HepG2 (cell line): ENCODE results near the gene RNFT2. TPM values are rescaled to one million over a fixed set of nuclear protein-coding genes. Genes with fewer than 3 reads are reported as not detected.
A peak's percentile ranks its signal among the peaks of the same experiment; 100 is the strongest.

Source experiments
- ATAC-seq: fragments of 200-7000 bp; cut with Tn5 transposase; 3 replicates; pipeline ENCODE4 v1.9.1; 2020; ENCODE audit warnings: mild to moderate bottlenecking, moderate library complexity
- BruUV-seq: library from RNA; stranded (reverse); fragments of 400-500 nt; replicated peaks from 2 replicates; lab custom pipeline; 2021; lab: Mats Ljungman, UMichigan
- CTCF ChIA-PET: fragments of 300-600 bp; formaldehyde crosslinking; extraction: SDS; loops from one replicate; lab custom pipeline; 2021; ENCODE audit warnings: low total read pairs, inconsistent platforms, low intra/inter-chr PET ratio; lab: Yijun Ruan, JAX
- POLR2A ChIA-PET: fragments of 350-600 bp; sonication (Branson Sonifier 250); formaldehyde crosslinking; loops from one replicate; lab custom pipeline; 2020; ENCODE audit warnings: antibody characterized with exemption, inconsistent platforms; lab: Yijun Ruan, JAX
- DNase-seq: peaks from one replicate; pipeline ENCODE4 v3.0.0-alpha.2; 2015; ENCODE audit warnings: low spot score
- FAIRE-seq: peaks from 3 replicates; lab custom pipeline; 2011; peaks lifted over from hg19 to GRCh38; lab: Jason Lieb, UNC
- H2AFZ ChIP-seq: one replicate; pipeline ENCODE4 v1.6.1; 2011; ENCODE audit warnings: low read length, inconsistent platforms
- H3K27ac ChIP-seq: fragments of 300-600 bp; 3 replicates; pipeline ENCODE4 v1.8.0; 2011; ENCODE audit warnings: mixed run types, mild to moderate bottlenecking, mixed read lengths, low read length, inconsistent platforms; ENCODE audit not compliant: insufficient read depth; ENCODE audit errors: extremely low read length
- H3K27me3 ChIP-seq, 2 experiments: fragments of 200-600 bp in 1 of 2; 2 replicates in 1 of 2; 3 replicates in 1 of 2; pipeline versions ENCODE4 v1.6.0 to v1.8.0; 2011; ENCODE audit warnings: low read length in 2 of 2, mild to moderate bottlenecking in 2 of 2, moderate library complexity in 2 of 2, inconsistent platforms in 1 of 2; ENCODE audit not compliant: insufficient read depth in 2 of 2, control insufficient read depth in 1 of 2
- H3K36me3 ChIP-seq, 2 experiments: fragments of 200-600 bp in 1 of 2; replicated peaks in 1 of 2; 2 replicates in 1 of 2; 3 replicates in 1 of 2; pipeline versions ENCODE4 v1.5.1 to v1.8.0; 2011; ENCODE audit warnings: low read length in 2 of 2, inconsistent platforms in 1 of 2; ENCODE audit not compliant: insufficient read depth in 2 of 2, control insufficient read depth in 1 of 2
- H3K4me1 ChIP-seq: 2 replicates; pipeline ENCODE4 v1.5.1; 2012; ENCODE audit warnings: low read length, inconsistent platforms; ENCODE audit not compliant: insufficient read depth
- H3K4me2 ChIP-seq: 2 replicates; pipeline ENCODE4 v1.6.0; 2011; ENCODE audit warnings: low read depth, low read length, inconsistent platforms
- H3K4me3 ChIP-seq, 3 experiments: fragments of 200-600 bp in 1 of 3; sonication (generic), shearing (Covaris generic) in 1 of 3; replicated peaks in 1 of 3; 2 replicates each; pipeline ENCODE4 v1.5.1; 2011 to 2016; ENCODE audit warnings: low read length in 3 of 3, inconsistent platforms in 2 of 3, low read depth in 2 of 3, mild to moderate bottlenecking in 2 of 3, control low read depth in 1 of 3, mixed read lengths in 1 of 3; ENCODE audit not compliant: insufficient read depth in 1 of 3
- H3K79me2 ChIP-seq: one replicate; pipeline ENCODE4 v1.6.1; 2011; ENCODE audit warnings: low read length, inconsistent platforms; ENCODE audit not compliant: insufficient read depth
- H3K9ac ChIP-seq: 2 replicates; pipeline ENCODE4 v1.6.0; 2011; ENCODE audit warnings: mild to moderate bottlenecking, low read depth, low read length, inconsistent platforms; ENCODE audit not compliant: insufficient read depth
- H3K9me3 ChIP-seq: 2 replicates; pipeline ENCODE4 v1.5.1; 2012; ENCODE audit warnings: mild to moderate bottlenecking, low read length
- H4K20me1 ChIP-seq: 2 replicates; pipeline ENCODE4 v1.6.0; 2011; ENCODE audit warnings: inconsistent platforms, mild to moderate bottlenecking, low read length, moderate library complexity; ENCODE audit not compliant: insufficient read depth
- HOXA3 ChIP-seq: sonication (generic); formaldehyde crosslinking; IDR thresholded peaks from 2 replicates; pipeline ENCODE4 v1.5.0; 2020; ENCODE audit warnings: missing genetic modification reagents
- JUND ChIP-seq: sonication (generic); formaldehyde crosslinking; IDR thresholded peaks from 2 replicates; pipeline ENCODE4 v1.8.0; 2022; ENCODE audit warnings: mild to moderate bottlenecking, missing genetic modification reagents
- MIER3 ChIP-seq: IDR thresholded peaks from 2 replicates; pipeline ENCODE4 v1.6.1; 2016; ENCODE audit warnings: missing compliant biosample characterization, borderline replicate concordance
- PAX8 ChIP-seq: sonication (generic); formaldehyde crosslinking; IDR thresholded peaks from 2 replicates; pipeline ENCODE4 v1.8.0; 2022; ENCODE audit warnings: mild to moderate bottlenecking, missing genetic modification reagents, borderline replicate concordance
- RBM39 ChIP-seq: fragments of 200-400 bp; formaldehyde crosslinking; IDR thresholded peaks from one replicate; pipeline ENCODE4 v1.6.1; 2018; ENCODE audit warnings: antibody characterized with exemption, mild to moderate bottlenecking, low read depth, low read length; ENCODE audit not compliant: poor library complexity, severe bottlenecking
- RFX1 ChIP-seq: fragments of 450-650 bp; IDR thresholded peaks from 2 replicates; pipeline ENCODE4 v1.6.1; 2017
- ZNF224 ChIP-seq: sonication (generic); formaldehyde crosslinking; IDR thresholded peaks from 2 replicates; pipeline ENCODE4 v1.5.0; 2020; ENCODE audit warnings: mild to moderate bottlenecking, missing genetic modification reagents
- ZNF263 ChIP-seq: sonication (generic); formaldehyde crosslinking; IDR thresholded peaks from 2 replicates; pipeline ENCODE4 v1.4.0; 2020; ENCODE audit warnings: missing genetic modification reagents
- ZNF460 ChIP-seq: sonication (generic); formaldehyde crosslinking; IDR thresholded peaks from 2 replicates; pipeline ENCODE4 v1.5.1; 2020; ENCODE audit warnings: missing genetic modification reagents, mild to moderate bottlenecking, borderline replicate concordance
- WGBS: methylation state at CpG from one replicate; pipeline ENCODE4 v1.1.6; 2017; ENCODE audit warnings: low lambda C conversion rate; 5-methylcytosine and 5-hydroxymethylcytosine counted together
- in situ Hi-C: cut with HindIII; loops from 2 replicates; pipeline ENCODE4 v1.10.0; 2017; ENCODE audit warnings: low pct_unique_long_range_greater_than_20kb; ENCODE audit not compliant: extremely low pct_ligation_motif_present
- intact Hi-C: fragments of 100-400 bp; cut with micrococcal nuclease; formaldehyde crosslinking; loops from one replicate; pipeline ENCODE4 v1.10.0; 2022; ENCODE audit not compliant: unreplicated experiment
- polyA plus RNA-seq, 8 experiments: library from polyadenylated mRNA; depleted of rRNA in 3 of 8; stranded (reverse) in 7 of 8; unstranded in 1 of 8; fragments of >200 nt; fragmentation: Illumina TruSeq in 4 of 8; extraction: Trizol in 4 of 8; gene quantifications; 2 replicates each; pipeline versions ENCODE4 v1.2.1 to v1.2.3, GENCODE V29; 2011 to 2016; ENCODE audit warnings: low read depth in 4 of 8, missing spikeins in 1 of 8, mixed read lengths in 1 of 8; ENCODE audit not compliant: insufficient read depth in 1 of 8
- total RNA-seq, 5 experiments: library from RNA; depleted of rRNA; stranded (reverse); fragments of >200 nt; fragmentation: Illumina TruSeq; extraction: Trizol; gene quantifications; 2 replicates each; pipeline ENCODE4 v1.2.3, GENCODE V29; 2016; ENCODE audit warnings: low read depth in 1 of 5

The RNFT2 gene
- total and polyA plus RNA-seq, 2 of the 13 experiments (the other 11 are each of a cell fraction or from before 2014, with no cell fraction given) = 3.3 to 8.3 TPM

DNA sequence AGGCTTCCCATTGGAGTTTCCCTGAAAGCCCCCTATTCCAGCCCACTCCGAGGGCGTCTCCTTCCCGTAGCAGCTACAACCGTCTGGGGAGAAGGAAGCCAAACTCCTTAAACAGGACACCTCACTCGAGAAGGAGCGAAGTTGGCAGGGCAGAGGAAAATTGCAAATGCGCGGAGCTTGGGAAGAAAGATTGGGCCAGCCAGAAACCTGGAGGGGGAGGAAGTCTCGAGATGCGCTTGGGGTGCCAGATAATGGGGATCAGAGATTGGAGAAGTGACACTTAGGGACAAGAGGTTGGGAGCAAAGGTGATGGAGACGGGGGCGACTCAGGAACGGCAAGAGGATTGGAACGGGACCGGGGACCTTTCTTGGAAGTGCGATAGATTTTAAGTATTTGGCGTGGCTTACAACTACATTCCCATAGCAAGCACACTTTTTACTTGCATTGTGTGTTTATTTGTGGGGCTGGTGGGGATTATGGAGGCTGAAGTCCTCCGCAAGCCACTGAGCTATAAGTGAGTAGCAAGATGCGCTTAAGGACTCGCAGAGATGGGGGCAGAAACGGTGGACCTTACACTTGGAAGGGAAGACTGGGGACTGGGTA is 142.2 kb downstream of the RNFT2 start:
- intact Hi-C loops = no loop called here
- Histone ChIP-seq H3K4me3 (peak overlapping the region; percentile 21 to 64 (median 36); a peak in 5 of 6 replicates), H3K4me2 (peak overlapping the region; percentile 84), H3K27ac (no peak overlapping the region), H3K9me3 (no peaks in the 10 kb centered on the region), H3K9ac (no peak overlapping the region), H2AFZ (no peak overlapping the region), H3K4me1 (peaks cover 30% of the 10 kb centered on the region), H4K20me1 (no peaks in the 10 kb centered on the region), H3K27me3 (peaks cover 19 to 82% of the 10 kb centered on the region in 2 experiments), H3K79me2 (no peaks in the 10 kb centered on the region), H3K36me3 (no peaks in the 10 kb centered on the region)
- POLR2A ChIA-PET = no interaction called here
- CTCF ChIA-PET = interaction anchor here (1.1 kb wide), 1 partner anchor 177 kb away, joined by 5 read pairs; no protein-coding TSS in a partner anchor
- no peak for TF ChIP-seq RBM39
- no peak for TF ChIP-seq JUND
- no peak for TF ChIP-seq ZNF224 (CRISPR knock-in tag)
- TF ChIP-seq PAX8 (CRISPR knock-in tag) = no peak
- TF ChIP-seq ZNF263 = no peak
- no peak for TF ChIP-seq RFX1
- no peak for TF ChIP-seq ZNF460 (CRISPR knock-in tag)
- no peak for TF ChIP-seq MIER3
- TF ChIP-seq HOXA3 (CRISPR knock-in tag) = no peak
- ATAC-seq (no peak), DNase-seq (no peak), FAIRE-seq (no peak)
- no TSS peak for BruUV-seq
- in situ Hi-C loops = loop anchor here (5.0 kb wide), 1 partner anchor 178 kb away; no protein-coding TSS in a partner anchor
- WGBS = 47% methylated on average over 20 of the region's 21 CpGs
